NOMO-1 treated with dmso at 0.1 percent for 144 hours (cell line): ENCODE results near the gene CRYGC.

Experiments
- DNase-seq: peaks from one replicate; lab custom pipeline; 2025; ENCODE audit not compliant: unreplicated experiment; lab: John Stamatoyannopoulos, UW

Gene CRYGC

DNA sequence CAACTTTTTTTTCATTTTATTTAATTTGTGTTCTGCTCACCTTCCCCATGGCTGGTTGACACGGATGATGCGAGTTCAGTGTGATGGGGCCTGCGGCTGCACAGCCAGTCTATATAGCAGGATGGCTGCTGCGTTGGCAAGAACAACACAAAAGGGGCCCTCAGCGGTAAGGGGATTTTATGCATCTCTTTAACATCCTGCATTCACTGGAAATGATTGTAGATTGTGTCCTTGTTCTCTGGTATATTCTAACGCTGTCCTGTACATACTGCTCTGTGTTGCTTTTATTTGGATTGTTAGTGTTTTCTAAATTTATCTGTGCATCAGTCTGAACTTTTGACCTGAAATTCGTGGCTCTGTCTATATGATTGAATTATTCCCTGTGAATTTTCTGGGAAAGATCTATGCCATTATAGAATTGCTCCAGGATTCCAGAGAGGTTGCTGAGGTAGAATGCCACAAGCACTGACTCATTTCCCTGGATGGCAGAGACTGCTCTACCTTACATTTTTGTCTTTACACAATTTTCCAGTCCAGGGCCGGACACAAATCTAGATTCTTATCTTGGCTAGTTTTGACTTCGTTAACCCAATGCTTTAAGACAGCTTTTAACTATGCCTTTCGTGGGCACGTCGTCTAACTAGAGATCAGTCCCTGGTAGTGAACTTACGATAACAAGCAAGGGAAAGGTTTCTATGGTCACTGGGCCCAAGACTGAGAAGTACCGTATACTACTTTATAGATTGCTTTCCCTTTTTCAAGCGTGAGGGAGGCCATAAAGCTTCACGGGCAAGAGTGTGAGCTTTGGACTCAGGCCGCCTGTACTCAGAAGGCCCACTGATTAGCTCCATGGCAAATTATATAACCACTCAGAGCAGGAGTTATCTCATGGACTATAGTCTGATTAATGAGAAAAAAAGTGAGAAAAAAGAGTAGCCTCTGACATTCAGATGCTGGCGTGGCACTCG, at the start of gene CRYGC:
Gene CRYGC (minus strand): TSS at position 85 of the 968 bp plus-strand sequence. CDS start 36 bp downstream, at position 49.
- DNase-seq = no peak

DNA sequence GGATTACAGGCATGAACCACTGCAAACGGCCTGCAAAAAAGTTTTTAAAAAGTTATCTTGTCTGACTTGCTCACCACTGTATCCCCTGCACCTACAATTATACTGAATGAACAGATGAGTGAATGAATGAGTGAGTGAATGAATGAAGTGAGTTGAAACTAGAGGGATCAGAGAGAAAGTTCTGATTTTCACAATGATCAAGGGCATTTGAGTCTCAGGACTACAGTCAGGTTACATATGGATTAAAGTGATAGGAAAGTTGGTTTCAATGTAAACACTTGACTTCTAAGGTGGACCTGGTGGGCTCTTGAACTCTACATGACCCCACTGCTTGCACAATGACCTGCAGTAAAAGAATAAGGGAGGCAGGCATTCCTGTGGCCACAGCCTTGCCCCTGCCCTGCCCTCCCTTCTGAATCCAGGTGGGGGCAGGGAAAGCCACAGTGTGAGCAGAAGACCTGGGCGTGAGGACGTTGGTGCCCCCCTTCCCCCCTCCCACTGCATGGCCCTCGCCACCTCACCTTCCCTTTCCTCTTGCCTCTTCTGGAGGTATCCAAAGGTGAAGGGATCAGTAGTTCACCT, 49.5 kb upstream of the CRYGC start:
- DNase-seq = no peak

DNA sequence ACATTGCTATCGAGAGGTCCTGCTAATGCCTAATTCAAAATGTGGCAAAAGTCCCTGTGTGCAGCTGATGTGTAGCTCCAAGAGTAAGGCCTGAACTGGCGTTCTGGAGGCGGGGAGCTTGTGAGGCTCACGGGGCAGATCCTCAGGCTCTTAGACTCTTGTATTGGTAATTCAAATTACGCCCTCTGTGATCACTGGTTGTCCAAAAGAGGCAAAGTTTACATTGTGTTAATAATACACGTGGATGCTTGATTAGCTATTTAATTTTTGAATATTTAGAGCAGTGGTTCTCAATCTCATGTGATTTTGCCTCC, 46.2 kb upstream of the CRYGC start:
- no peak for DNase-seq

DNA sequence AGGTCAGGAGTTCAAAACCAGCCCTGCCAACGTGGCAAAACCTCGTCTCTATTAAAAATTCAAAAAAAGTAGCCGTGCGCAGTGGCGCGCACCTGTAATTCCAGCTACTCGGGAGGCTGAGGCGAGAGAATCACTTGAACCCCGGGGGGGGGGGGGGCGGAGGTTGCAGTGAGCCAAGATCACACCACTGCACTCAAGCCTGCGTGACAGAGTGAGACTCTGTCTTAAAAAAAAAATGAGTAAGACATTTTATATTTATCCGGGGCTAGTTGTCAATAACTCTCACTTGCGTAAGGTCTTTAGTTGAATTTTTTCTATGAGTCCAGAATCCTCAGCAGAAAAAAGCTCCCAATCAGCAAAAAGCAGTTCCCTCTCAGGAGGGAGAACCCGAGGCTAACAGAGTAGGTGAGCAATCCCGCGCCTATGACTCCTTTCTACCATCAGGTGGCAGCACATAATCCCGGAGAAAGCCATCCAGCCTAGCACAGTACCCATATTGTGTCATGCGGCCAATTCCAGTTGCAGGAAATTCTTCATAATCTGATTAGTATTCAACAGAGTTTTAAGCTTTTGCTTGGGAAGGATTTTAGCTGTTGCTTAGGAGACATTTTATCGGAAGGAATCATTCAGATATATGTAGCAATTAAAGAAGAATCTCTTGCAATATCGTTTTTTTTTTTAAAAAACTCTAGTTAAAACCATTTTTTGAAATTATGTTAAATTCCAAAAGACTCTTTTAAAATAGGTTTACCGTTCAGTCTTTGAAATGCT, 45.6 kb upstream of the CRYGC start:
- DNase-seq = no peak

DNA sequence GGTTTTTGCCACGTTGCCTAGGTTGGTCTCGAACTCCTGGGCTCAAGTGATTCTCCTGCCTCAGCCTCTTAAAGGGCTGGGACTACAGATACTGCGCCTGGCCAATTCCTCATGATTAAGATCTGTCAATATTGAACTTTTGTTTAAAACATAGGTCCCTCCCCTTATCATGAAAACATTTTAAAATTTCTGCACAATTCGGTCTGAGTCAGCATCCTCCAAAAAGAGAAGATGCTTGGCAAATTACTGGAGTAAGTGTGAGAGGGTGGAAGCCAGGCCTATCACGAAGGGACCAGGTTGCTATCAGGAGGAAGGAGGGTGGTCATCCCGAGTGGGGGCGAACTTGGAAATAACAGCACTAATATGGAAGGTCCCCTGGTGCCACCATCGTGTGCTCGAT, 44.5 kb upstream of the CRYGC start:
- DNase-seq = no peak

DNA sequence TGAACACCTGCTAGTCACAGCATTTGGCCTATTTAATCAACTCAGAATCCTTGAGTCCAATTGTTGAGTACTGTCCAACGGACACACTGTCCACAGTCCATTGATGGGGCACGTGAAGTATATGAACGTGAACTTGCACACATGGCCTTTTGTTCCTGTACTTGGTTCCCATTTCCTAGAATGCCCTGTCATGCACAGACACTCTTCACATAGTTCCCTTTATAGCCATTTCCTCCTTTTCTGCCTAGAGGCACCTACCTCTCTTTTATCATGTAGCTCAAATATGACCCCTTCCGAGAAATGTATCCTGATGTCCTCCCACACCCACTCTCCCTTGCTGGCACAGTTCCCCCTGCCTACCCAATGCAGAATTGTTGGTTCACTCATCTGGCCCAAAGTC, 42.5 kb upstream of the CRYGC start:
- peak; percentile 78 for DNase-seq

GRCh38 chr2:208164951-208165755, 35.5 kb upstream of the CRYGC start:
- DNase-seq = no peak

DNA sequence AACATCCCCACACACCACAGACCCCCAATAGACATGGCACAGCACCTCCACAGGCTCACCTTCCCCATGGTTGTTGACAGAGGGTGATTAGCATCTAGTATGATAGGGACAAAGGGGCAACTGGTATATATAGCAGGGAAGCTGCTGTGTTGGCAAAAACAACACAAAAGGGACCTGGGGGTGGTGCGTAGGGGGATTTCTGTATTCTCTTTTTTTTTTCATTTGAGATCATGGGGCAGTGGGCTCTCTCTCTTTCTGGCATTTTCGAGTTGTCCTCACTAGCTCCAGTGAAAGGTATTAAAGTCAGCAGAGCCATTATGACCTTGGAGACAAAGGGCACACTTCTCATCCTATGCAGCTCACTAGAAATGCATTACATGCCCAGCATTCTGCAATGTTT, 33.9 kb upstream of the CRYGC start, which contains the start of gene CRYGA:
Gene CRYGA (minus strand): TSS at position 101 of the 400 bp plus-strand sequence. CDS start 33 bp downstream, at position 68.
- no peak for DNase-seq

DNA sequence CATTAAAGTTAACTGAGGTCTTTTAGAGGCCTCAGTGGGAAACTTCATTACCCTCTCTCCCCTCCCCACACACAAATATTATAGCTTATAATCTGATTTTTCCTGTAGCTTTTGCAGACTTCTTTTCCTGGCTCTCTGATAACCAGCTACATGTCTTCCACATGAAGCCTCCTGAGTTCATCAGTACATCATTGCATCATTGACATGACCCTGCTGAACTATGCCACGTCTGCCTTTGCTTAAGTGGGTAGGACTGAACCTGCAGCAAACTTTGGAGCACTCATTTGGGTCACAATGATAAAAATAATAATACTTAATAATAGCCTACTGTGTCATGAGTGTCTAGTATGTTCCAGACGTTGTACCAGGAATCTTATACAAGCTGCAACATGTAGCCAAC, 26.8 kb upstream of the CRYGC start:
- no peak for DNase-seq

DNA sequence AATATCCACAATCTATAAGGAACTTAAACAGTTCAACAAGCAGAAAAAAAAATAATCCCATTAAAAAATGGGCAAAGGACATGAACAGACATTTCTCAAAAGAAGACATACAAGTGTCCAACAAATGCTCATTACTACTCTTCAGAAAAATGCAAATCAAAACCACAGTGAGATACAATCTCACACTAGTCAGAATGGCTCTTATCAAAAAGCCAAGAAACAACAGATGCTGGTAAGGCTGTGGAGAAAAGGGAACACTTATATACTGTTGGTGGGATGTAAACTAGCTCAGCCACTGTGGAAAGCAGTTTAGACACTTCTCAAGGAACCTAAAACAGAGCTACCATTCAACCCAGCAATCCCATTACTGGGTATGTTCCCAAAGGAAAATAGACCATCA, 23.5 kb upstream of the CRYGC start:
- no peak for DNase-seq

- DNase-seq = no peak
Observed at GRCh38 chr2:208150956-208151355, 21.3 kb upstream of the CRYGC start.

GRCh38 chr2:208150094-208150493, 20.5 kb upstream of the CRYGC start:
- no peak for DNase-seq

- DNase-seq = no peak
Observed at GRCh38 chr2:208148803-208149202, 19.2 kb upstream of the CRYGC start.

GRCh38 chr2:208147759-208148158, 18.1 kb upstream of the CRYGC start:
- no peak for DNase-seq

DNA sequence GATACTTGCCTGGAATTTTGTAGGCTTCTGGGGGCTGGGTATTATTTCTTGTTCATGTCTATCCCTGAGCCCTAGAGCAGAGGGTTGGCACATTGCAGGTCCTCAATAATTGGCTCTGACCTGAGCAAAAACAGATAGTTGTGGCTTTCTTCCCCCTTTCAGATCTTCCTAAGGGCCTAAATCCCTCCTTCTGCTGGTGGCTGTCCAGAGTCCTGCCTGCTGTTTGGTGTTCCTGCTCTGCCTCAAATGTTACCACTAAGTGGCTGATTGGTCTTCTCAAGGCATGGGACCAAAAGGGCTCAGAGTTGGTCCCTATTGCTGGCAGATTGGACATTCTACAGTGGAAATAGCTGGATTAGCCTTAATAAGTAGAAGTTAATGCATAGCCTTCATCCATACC, 17.4 kb upstream of the CRYGC start:
- DNase-seq = no peak

DNA sequence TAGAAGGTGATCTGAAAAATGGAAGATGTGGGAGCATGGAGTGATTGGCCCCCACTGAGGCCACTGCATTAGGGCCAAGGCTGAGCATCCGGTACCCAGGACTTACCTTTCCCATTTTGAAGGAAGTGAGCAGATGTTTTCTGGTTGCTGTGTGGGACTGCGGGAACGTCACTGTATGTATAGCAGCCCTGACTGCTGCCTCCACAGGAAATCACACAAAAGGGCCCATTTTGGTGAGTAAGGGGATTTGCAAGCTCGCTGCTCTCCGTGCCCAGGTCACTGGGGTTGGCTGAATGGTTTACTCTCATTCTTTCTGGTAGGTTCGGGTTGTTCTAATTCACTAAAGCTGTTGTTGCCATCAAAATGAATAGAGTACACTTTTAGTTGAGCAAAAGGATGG, 16.4 kb upstream of the CRYGC start, which contains the start of gene CRYGB:
Gene CRYGB (minus strand): TSS at position 153 of the 400 bp plus-strand sequence. CDS start 38 bp downstream, at position 115.
- no peak for DNase-seq

- DNase-seq = no peak
Observed at GRCh38 chr2:208142925-208143799, 13.5 kb upstream of the CRYGC start.

DNA sequence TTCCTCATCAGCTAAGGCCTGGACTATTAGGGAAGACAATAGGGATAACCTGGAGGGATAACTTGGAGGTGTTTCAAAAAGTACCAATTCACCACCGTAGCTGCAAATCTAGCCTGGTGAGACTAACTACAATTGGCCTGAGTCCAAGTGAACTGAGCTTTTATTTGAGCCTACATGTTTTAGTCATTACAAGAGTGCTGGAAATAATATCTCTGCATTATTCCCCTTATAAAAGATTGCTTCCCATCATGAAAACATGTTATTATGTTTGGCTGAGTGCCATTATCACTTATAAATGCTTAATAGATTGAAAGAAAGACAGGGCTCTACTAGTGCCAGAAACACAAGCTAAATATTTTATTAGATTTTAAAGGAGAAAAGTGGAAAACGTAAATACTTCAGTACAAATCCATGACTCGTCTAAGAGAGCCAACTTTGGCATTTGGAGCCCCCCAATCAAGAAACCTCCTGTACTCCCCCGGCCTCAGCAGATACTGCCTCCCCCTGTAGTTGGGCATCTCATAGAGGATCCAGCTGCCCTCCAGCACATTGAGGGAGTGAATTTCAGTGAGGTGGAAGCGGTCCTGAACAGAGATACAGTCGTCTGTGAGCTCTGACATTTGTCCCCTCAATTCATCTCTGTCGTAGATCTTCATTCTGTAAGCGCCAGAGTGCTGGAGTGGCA, 12.8 kb upstream of the CRYGC start:
- no peak for DNase-seq

DNA sequence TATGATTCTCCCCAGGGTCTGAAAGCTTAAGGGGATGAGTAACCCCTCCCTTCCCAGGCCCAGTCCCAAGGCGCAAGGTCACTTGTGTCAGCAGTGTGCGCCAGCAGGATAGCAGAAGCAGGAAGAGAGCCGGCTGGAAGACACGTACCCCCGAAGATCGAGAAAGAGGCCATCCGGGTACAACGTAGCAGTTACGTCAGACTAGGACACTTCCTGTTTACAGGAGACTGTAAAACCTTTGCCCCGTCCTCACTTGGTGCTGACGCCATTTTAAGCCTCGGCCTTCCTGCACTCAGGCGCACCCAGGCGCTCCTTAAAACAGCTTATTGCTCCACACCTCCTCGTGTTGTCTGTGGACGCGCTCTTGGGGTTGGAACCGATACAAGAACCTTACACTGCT, 9.8 kb upstream of the CRYGC start:
- DNase-seq = no peak
